Measurements from ENCODE around the gene BEND6. TPM values are rescaled to one million over a fixed set of nuclear protein-coding genes. Genes with fewer than 3 reads are reported as not detected.

BEND6 gene
- total RNA-seq, 4 donors from 2014 or later: not detected

DNA sequence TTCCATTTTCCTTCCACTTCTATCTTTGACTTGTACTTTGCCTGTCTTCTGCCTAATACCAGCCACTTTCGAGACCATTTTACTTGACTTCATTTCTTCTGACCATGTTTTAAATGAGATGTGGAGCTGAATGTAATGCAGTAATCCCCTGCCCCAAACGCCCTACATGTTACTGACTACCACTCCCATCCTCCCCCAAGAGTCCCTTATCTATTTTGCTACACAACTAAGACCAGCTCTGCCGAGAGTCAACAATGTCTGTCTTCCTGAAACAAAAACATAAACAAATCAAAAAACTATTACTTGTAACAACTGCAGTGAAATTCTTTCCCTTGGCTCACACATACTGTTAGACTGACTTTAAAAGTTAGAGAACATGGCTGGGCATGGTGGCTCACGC lies 64.5 kb downstream of the BEND6 start:
- TF ChIP-seq EP300 (IDR thresholded peaks at IDR 0.05): no peak
- WGBS: 84% methylated on average over 4 of the region's 4 CpGs

GRCh38 chr6:57021086-57021720 lies 66.3 kb downstream of the BEND6 start:
- no peak overlapping the region for H3K27ac ChIP-seq
- H3K36me3 ChIP-seq: no peaks in the 10 kb centered on the region
- H3K4me1 ChIP-seq: no peaks in the 10 kb centered on the region
- peaks cover 7% of the 10 kb centered on the region for H3K9me3 ChIP-seq
- no peak for DNase-seq (ENCODE audit: low spot score in 2 of 2)
- no peak overlapping the region for H3K4me3 ChIP-seq
- WGBS: 29% methylated on average over 1 of the region's 1 CpG
- H3K27me3 ChIP-seq: no peaks in the 10 kb centered on the region
- TF ChIP-seq CTCF (IDR thresholded peaks at IDR 0.05) (peak in 1 of 2 donors; percentile 30), POLR2A (IDR thresholded peaks at IDR 0.05) (no peak), POLR2AphosphoS5 (IDR thresholded peaks at IDR 0.05) (no peak)

More for the DNA sequence above, 64.5 kb downstream of the BEND6 start:
- H3K9me3 ChIP-seq: peaks cover 3% of the 10 kb centered on the region
- no peak overlapping the region for H3K27ac ChIP-seq
- no peaks in the 10 kb centered on the region for H3K36me3 ChIP-seq
- no peak for DNase-seq (ENCODE audit: low spot score in 2 of 2)
- H3K4me1 ChIP-seq: no peaks in the 10 kb centered on the region
- H3K27me3 ChIP-seq: no peaks in the 10 kb centered on the region
- no peak overlapping the region for H3K4me3 ChIP-seq

- H3K27ac ChIP-seq: no peak overlapping the region
- no peaks in the 10 kb centered on the region for H3K27me3 ChIP-seq
- DNase-seq (ENCODE audit: low spot score in 2 of 2): no peak
- no peaks in the 10 kb centered on the region for H3K4me1 ChIP-seq
- 72% methylated on average over 2 of the region's 2 CpGs for WGBS
- H3K9me3 ChIP-seq: peaks cover 7% of the 10 kb centered on the region
- no peak overlapping the region for H3K4me3 ChIP-seq
- no peaks in the 10 kb centered on the region for H3K36me3 ChIP-seq
- TF ChIP-seq CTCF (IDR thresholded peaks at IDR 0.05) (no peak), EP300 (IDR thresholded peaks at IDR 0.05) (no peak), POLR2AphosphoS5 (IDR thresholded peaks at IDR 0.05) (no peak), POLR2A (IDR thresholded peaks at IDR 0.05) (no peak)
Measured at GRCh38 chr6:57024321-57024720, 69.4 kb downstream of the BEND6 start.

GRCh38 chr6:57024775-57025174 lies 69.9 kb downstream of the BEND6 start:
- Histone ChIP-seq H3K4me1 (no peaks in the 10 kb centered on the region), H3K27ac (no peak overlapping the region), H3K36me3 (no peaks in the 10 kb centered on the region), H3K9me3 (peaks cover 7% of the 10 kb centered on the region), H3K4me3 (no peak overlapping the region), H3K27me3 (no peaks in the 10 kb centered on the region)
- TF ChIP-seq CTCF (IDR thresholded peaks at IDR 0.05): no peak
- TF ChIP-seq POLR2A (IDR thresholded peaks at IDR 0.05): no peak
- TF ChIP-seq EP300 (IDR thresholded peaks at IDR 0.05): no peak
- no peak for TF ChIP-seq POLR2AphosphoS5 (IDR thresholded peaks at IDR 0.05)
- WGBS: 88% methylated on average over 1 of the region's 1 CpG
- no peak for DNase-seq (ENCODE audit: low spot score in 2 of 2)

GRCh38 chr6:57026001-57026400 lies 71.1 kb downstream of the BEND6 start:
- H3K36me3 ChIP-seq: no peaks in the 10 kb centered on the region
- peaks cover 7% of the 10 kb centered on the region for H3K9me3 ChIP-seq
- TF ChIP-seq POLR2AphosphoS5 (IDR thresholded peaks at IDR 0.05) (no peak), EP300 (IDR thresholded peaks at IDR 0.05) (no peak), CTCF (IDR thresholded peaks at IDR 0.05) (no peak)
- H3K27ac ChIP-seq: no peak overlapping the region
- no peak for DNase-seq (ENCODE audit: low spot score in 2 of 2)
- H3K4me3 ChIP-seq: no peak overlapping the region
- H3K27me3 ChIP-seq: no peaks in the 10 kb centered on the region
- H3K4me1 ChIP-seq: no peaks in the 10 kb centered on the region
- WGBS: 92% methylated on average over 1 of the region's 1 CpG

GRCh38 chr6:57027301-57027700 lies 72.4 kb downstream of the BEND6 start:
- TF ChIP-seq EP300 (IDR thresholded peaks at IDR 0.05) (no peak), POLR2A (IDR thresholded peaks at IDR 0.05) (no peak), POLR2AphosphoS5 (IDR thresholded peaks at IDR 0.05) (no peak), CTCF (IDR thresholded peaks at IDR 0.05) (no peak)
- H3K4me3 ChIP-seq: no peak overlapping the region
- H3K27me3 ChIP-seq: no peaks in the 10 kb centered on the region
- H3K36me3 ChIP-seq: no peaks in the 10 kb centered on the region
- peaks cover 7% of the 10 kb centered on the region for H3K9me3 ChIP-seq
- no peak overlapping the region for H3K27ac ChIP-seq
- no peaks in the 10 kb centered on the region for H3K4me1 ChIP-seq
- WGBS: 90% methylated on average over 3 of the region's 3 CpGs
- no peak for DNase-seq (ENCODE audit: low spot score in 2 of 2)
